Parathyroid adenoma (tissue), 2 donors: Measurements from ENCODE around the gene SHC3.

Experiments
- H2AFZ ChIP-seq: fragments of 300-600 bp; sonication (generic); one replicate; pipeline ENCODE4 v1.7.0; 2017; ENCODE audit warnings: antibody characterized with exemption, mild to moderate bottlenecking
- H3K27ac ChIP-seq: fragments of 300-600 bp; sonication (generic); one replicate; pipeline ENCODE4 v1.7.0; 2017
- H3K27me3 ChIP-seq: fragments of 300-600 bp; sonication (generic); one replicate; pipeline ENCODE4 v1.7.0; 2017; ENCODE audit warnings: low read length; ENCODE audit not compliant: control insufficient read depth, insufficient read depth
- H3K36me3 ChIP-seq: fragments of 300-600 bp; sonication (generic); one replicate; pipeline ENCODE4 v1.7.0; 2017; ENCODE audit warnings: low read length; ENCODE audit not compliant: control insufficient read depth, insufficient read depth
- H3K4me1 ChIP-seq: fragments of 300-600 bp; sonication (generic); one replicate; pipeline ENCODE4 v1.7.0; 2017; ENCODE audit warnings: control low read depth
- H3K4me2 ChIP-seq: fragments of 300-600 bp; sonication (generic); one replicate; pipeline ENCODE4 v1.7.0; 2017; ENCODE audit warnings: low read length
- H3K4me3 ChIP-seq: fragments of 300-600 bp; sonication (generic); one replicate; pipeline ENCODE4 v1.7.0; 2017; ENCODE audit warnings: low read depth, low read length
- H3K79me2 ChIP-seq: fragments of 300-600 bp; sonication (generic); one replicate; pipeline ENCODE4 v1.7.0; 2017; ENCODE audit warnings: control low read depth
- H3K9ac ChIP-seq: fragments of 300-600 bp; sonication (generic); one replicate; pipeline ENCODE4 v1.7.0; 2017; ENCODE audit warnings: mild to moderate bottlenecking
- H3K9me3 ChIP-seq: fragments of 300-600 bp; sonication (generic); one replicate; pipeline ENCODE4 v1.7.0; 2017; ENCODE audit warnings: low read length; ENCODE audit not compliant: control insufficient read depth
- CTCF ChIP-seq: fragments of 300-600 bp; sonication (generic); IDR thresholded peaks from one replicate; pipeline ENCODE4 v1.7.0; 2017; ENCODE audit warnings: antibody characterized with exemption, mild to moderate bottlenecking
- donor health status: primary hyperparathyroidism.

Gene SHC3

GRCh38 chr9:88965473-88965872 is 213.1 kb downstream of the SHC3 start:
- Histone ChIP-seq H3K4me1 (no peaks in the 10 kb centered on the region), H3K27ac (no peak overlapping the region), H3K79me2 (no peaks in the 10 kb centered on the region), H3K9ac (no peak overlapping the region), H3K4me2 (no peak overlapping the region), H3K9me3 (no peaks in the 10 kb centered on the region), H2AFZ (no peak overlapping the region), H3K4me3 (no peak overlapping the region), H3K27me3 (no peaks in the 10 kb centered on the region), H3K36me3 (no peaks in the 10 kb centered on the region)
- no peak for TF ChIP-seq CTCF

- Histone ChIP-seq H3K9me3 (no peaks in the 10 kb centered on the region), H3K4me1 (no peaks in the 10 kb centered on the region), H3K4me3 (no peak overlapping the region), H3K9ac (no peak overlapping the region), H2AFZ (no peak overlapping the region), H3K79me2 (no peaks in the 10 kb centered on the region), H3K4me2 (no peak overlapping the region), H3K27ac (no peak overlapping the region), H3K36me3 (no peaks in the 10 kb centered on the region), H3K27me3 (no peaks in the 10 kb centered on the region)
- no peak for TF ChIP-seq CTCF
Measured at GRCh38 chr9:88960632-88961031, 218.0 kb downstream of the SHC3 start.

- Histone ChIP-seq H3K9ac (no peak overlapping the region), H3K4me3 (no peak overlapping the region), H3K4me2 (no peak overlapping the region), H3K36me3 (no peaks in the 10 kb centered on the region), H3K27ac (no peak overlapping the region), H3K27me3 (no peaks in the 10 kb centered on the region), H2AFZ (no peak overlapping the region), H3K9me3 (no peaks in the 10 kb centered on the region), H3K4me1 (no peaks in the 10 kb centered on the region), H3K79me2 (no peaks in the 10 kb centered on the region)
- no peak for TF ChIP-seq CTCF
Measured at GRCh38 chr9:88959727-88960469, 218.7 kb downstream of the SHC3 start.

- H3K79me2 ChIP-seq = no peaks in the 10 kb centered on the region
- H3K4me1 ChIP-seq = no peaks in the 10 kb centered on the region
- H2AFZ ChIP-seq = no peak overlapping the region
- H3K4me2 ChIP-seq = no peak overlapping the region
- no peak overlapping the region for H3K27ac ChIP-seq
- H3K27me3 ChIP-seq = no peaks in the 10 kb centered on the region
- no peak overlapping the region for H3K9ac ChIP-seq
- no peaks in the 10 kb centered on the region for H3K36me3 ChIP-seq
- no peaks in the 10 kb centered on the region for H3K9me3 ChIP-seq
- no peak for TF ChIP-seq CTCF
- H3K4me3 ChIP-seq = no peak overlapping the region
Measured at GRCh38 chr9:88957526-88957925, 221.1 kb downstream of the SHC3 start.
